Spleen (tissue), 7 donors: ENCODE measurements around the gene SERTAD3.
"Not testable (repeated sequence)": the region's sequence is repeated elsewhere in the genome, so short reads cannot be mapped to it uniquely, and the experiment has no call there.

Source experiments
- CTCF ChIP-seq, 11 experiments: fragments of 200-600 bp in 7 of 11; fragments of 450-650 bp in 4 of 11; sonication (generic) in 4 of 11; IDR thresholded peaks in 8 of 11; conservative IDR thresholded peaks in 3 of 11; 1 replicate in 7 of 11; 2 replicates in 4 of 11; pipeline versions ENCODE4 v1.4.0 to v1.8.0; 2016 to 2021; ENCODE audit warnings: antibody characterized with exemption in 11 of 11, inconsistent platforms in 4 of 11, mild to moderate bottlenecking in 1 of 11
- POLR2A ChIP-seq, 3 donors: fragments of 450-650 bp; IDR thresholded peaks; one replicate each; pipeline ENCODE4 v1.5.1; 2017; ENCODE audit warnings: antibody characterized with exemption in 3 of 3, mild to moderate bottlenecking in 1 of 3
- POLR2AphosphoS5 ChIP-seq, 3 donors: sonication (generic); formaldehyde crosslinking; IDR thresholded peaks; one replicate each; pipeline ENCODE4 v1.5.1; 2017; ENCODE audit warnings: antibody characterized with exemption in 3 of 3
- donor health status: DM: no; HTN: no; CAD: no; lungs with moderate emphysema.
- donor health status: DM: no; HTN: no; CAD: no.
- donor health status: DM: no; HTN: no; CAD: no.

GRCh38 chr19:40453943-40454342, 9.8 kb upstream of the SERTAD3 start:
- not testable (repeated sequence) for TF ChIP-seq CTCF (IDR thresholded peaks at IDR 0.05 in 8 of 11, conservative IDR thresholded peaks at IDR 0.05 in 3 of 11); POLR2A (IDR thresholded peaks at IDR 0.05); POLR2AphosphoS5 (IDR thresholded peaks at IDR 0.05)
